Stimulated activated CD4-positive, alpha-beta T cell treated with anti-CD3 and anti-CD28 coated beads, Interleukin-1b, Interleukin-23, amount 100 ng/mL, for 48 hours (primary cell): ENCODE data around the gene ABI1.

Experiments
- DNase-seq: peaks from one replicate; pipeline ENCODE4 v3.0.0-alpha.2; 2020

The ABI1 gene

DNA sequence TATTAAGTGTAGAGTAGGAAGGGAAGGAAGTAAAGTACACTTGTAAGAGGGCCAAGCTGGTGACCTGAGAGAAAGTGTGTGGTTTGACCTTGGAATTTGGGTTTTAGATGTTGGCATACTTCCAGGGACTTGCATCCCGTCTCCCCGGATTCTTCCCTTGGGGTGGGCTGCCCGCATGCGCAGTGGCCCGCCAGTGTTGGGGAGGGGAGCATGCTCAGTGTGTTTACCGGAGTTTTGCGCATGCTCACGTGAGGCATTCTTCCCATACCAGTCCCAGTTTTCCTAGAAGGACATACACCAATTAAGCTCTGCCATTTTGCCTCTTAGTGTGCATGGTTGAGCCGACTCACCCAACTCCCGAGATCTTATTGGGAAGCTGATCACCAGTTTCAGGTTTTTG is 153.8 kb downstream of the ABI1 start:
- no peak for DNase-seq

DNA sequence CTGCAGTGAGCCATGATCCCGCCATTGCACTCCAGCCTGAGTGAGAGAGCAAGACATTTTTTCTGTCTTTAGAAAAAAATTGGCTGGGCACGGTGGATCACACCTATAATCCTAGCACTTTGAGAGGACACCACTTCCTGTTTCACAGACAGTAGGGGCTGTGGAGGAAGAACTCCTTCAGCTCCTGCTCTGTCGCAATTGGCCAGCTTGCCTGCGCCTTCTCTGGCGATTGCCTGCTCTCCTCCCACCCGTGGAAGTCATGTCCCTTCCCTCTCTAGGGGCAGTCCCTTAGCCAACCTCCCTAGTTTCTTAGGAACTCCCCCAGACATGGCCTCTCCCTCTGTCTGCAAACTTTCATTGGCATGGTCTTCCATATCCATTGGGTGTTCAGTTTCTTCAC is 154.6 kb downstream of the ABI1 start:
- DNase-seq = no peak

DNA sequence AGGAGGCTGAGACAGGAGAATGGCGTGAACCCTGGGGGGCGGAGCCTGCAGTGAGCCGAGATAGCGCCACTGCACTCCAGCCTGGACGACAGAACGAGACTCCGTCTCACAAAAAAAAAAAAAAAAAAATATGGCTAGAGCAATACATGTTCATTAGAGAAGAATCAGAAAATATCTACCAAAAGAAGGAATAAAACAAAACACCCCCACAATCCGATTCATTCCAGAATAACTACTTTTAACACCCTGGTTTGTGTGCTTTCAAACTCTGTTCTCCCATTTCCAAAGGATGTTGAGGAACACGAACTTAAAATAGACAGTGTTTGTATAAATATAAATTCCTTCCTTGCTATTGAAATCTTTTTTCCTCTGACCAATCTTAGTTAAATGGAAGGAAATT is 156.8 kb downstream of the ABI1 start:
- no peak for DNase-seq

- DNase-seq = no peak
Measured at GRCh38 chr10:26703096-26703495, 157.7 kb downstream of the ABI1 start.

DNA sequence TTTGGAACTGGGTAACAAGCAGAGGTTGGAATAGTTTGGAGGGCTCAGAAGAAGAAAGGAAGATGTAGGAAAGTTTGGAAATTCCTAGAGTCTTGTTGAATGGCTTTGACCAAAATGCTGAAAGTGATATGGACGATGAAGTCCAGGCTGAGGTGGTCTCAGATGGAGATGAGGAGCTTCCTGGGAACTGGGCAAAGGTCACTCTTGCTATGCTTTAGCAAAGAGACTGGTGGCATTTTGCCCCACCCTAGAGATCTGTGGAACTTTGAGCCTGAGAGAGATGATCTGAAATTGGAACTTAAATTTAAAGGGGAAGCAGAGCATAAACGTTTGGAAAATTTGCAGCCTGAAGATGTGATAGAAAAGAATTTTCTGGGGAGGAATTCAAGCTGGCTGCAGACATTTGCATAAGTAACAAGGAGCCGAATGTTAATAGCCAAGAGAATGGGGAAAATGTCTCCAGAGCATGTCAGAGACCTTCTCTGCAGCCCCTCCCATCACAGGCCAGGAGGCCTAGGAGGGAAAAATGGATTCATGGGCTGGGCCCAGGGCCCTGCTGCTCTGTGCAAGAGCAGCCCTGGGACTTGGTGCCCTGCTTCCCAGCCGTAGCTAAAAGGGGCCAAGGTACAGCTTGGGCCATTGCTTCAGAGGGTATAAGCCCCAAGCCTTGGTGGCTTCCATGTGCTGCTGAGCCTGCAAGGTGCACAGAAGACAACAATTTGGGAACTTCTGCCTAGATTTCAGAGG is 159.7 kb downstream of the ABI1 start:
- no peak for DNase-seq

GRCh38 chr10:26699631-26700030 is 161.1 kb downstream of the ABI1 start:
- no peak for DNase-seq

DNA sequence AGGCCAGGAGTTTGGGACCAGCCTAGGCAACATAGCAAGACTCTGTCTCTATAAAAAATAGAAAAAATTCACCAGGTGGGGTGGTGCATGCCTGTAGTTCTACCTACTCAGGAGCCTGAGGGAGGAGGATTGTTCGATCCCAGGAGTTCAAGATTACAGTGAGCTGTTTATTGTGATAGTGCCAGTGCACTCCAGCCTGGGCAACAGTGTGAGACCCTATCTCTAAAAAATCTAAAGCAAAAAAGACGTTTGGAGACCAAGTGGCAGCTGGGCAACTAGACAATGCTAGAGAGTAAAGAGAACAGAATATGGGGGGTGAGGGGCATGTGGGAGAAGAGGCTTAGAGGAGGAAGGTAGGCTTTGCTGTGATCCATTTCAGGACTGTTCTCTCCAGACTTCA is 161.8 kb downstream of the ABI1 start:
- DNase-seq = no peak

DNA sequence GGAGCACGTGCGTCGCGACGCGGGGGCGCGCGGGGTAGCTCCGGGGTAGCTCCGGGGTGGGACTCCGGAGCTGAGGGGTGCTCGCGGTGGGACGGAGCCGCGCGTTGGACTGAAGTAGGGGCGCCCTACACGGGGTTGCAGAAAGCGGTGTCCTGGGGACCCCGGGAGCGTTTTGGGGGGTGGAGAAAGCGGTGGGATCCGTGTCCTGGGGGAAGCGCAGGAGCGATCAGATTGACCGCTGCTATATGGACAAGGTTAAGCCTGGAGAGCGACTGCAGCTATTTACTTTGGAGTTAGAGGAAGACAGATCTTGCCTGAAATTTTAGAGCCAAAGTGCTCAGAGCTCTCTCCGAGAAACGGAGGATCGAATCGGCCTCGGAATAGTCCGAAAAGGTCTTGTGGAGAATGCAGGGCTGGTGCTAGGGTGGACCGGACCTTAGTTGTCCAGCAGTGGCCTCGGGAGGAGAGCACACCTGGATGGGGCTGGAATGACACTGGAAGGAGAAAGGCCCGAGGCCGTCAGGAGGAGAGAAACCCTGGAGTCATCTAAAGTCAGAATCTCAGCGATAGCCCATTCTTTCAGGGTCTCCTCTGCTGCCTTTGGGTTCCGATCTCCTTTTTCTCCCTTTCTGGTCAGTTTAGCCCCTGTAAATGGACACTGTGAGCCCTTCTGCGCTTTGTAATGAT is 162.7 kb downstream of the ABI1 start:
- DNase-seq = no peak

DNA sequence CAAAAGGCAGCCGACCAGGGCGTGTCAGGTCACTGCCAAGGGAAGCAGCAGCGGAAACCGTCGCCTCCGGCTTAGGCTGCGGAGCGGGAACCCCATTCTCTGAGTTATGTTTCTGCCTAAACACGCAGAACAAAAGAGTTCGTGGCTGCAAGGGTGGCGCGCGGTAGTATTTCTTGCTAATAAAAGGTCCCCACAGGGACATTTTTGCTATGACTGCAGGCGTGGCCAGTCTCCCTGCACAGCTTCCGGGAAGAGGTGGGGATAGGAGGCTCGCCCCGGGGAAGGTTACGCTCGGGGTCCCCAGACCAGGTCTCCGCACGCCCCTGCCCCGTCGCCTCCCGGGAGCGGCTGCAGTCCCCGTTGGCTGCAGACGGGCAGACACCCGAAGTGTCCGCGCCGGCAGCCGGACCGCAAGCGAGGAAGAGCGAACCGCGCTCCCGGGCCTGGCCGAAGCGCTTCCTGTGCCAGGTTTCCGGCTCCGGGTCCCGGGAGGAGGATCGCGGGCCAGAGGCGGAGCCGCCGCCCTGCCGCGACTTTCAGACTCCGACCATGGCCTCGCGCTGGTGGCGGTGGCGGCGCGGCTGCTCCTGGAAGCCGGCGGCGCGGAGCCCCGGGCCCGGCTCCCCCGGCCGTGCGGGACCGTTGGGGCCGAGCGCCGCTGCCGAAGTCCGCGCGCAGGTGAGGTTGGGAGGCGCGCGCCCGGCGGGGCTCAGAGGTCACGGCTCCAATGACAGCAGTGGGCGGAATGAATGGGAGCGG is 163.4 kb downstream of the ABI1 start, which contains the start of gene PDSS1:
Gene PDSS1 (plus strand): TSS at position 539 of the 759 bp plus-strand sequence. CDS start 11 bp downstream, at position 550.
- peak; percentile 65 for DNase-seq

GRCh38 chr10:26696786-26697162 is 164.0 kb downstream of the ABI1 start:
- no peak for DNase-seq
